HepG2 (cell line): ENCODE results near the gene MROH2A. TPM values are rescaled to one million over a fixed set of nuclear protein-coding genes. Genes with fewer than 3 reads are reported as not detected.
A peak's percentile ranks its signal among the peaks of the same experiment; 100 is the strongest.
"Not testable (repeated sequence)": the region's sequence is repeated elsewhere in the genome, so short reads cannot be mapped to it uniquely, and the experiment has no call there.

Experiments
- ETV5 ChIP-seq: IDR thresholded peaks from 2 replicates; pipeline ENCODE4 v1.6.1; 2018; ENCODE audit warnings: missing biosample characterization, missing genetic modification reagents, inconsistent platforms, borderline replicate concordance
- FOXA1 ChIP-seq, 2 experiments: fragments of 450-650 bp in 1 of 2; sonication (generic) in 1 of 2; formaldehyde crosslinking in 1 of 2; IDR thresholded peaks; 2 replicates each; pipeline versions ENCODE4 v1.4.0 to v1.6.1; 2016 to 2020; ENCODE audit warnings: missing genetic modification reagents in 1 of 2
- GABPA ChIP-seq, 2 experiments: IDR thresholded peaks; 2 replicates each; pipeline ENCODE4 v1.6.1; 2011 to 2016; ENCODE audit warnings: low read depth in 2 of 2, low read length in 1 of 2, missing biosample characterization in 1 of 2, missing genetic modification characterization in 1 of 2
- MIER2 ChIP-seq: IDR thresholded peaks from 2 replicates; pipeline ENCODE4 v1.6.1; 2016; ENCODE audit warnings: missing biosample characterization, missing genetic modification reagents
- PITX1 ChIP-seq: sonication (generic); formaldehyde crosslinking; IDR thresholded peaks from 2 replicates; pipeline ENCODE4 v1.5.1; 2020; ENCODE audit warnings: mild to moderate bottlenecking, missing genetic modification reagents
- SP4 ChIP-seq: sonication (generic); formaldehyde crosslinking; IDR thresholded peaks from 2 replicates; pipeline ENCODE4 v1.8.1; 2023; ENCODE audit warnings: mild to moderate bottlenecking, missing genetic modification reagents
- TAF1 ChIP-seq: sonication (generic); formaldehyde crosslinking; IDR thresholded peaks from 2 replicates; pipeline ENCODE4 v1.4.0; 2020; ENCODE audit warnings: missing genetic modification reagents
- ZMYM4 ChIP-seq: sonication (generic); formaldehyde crosslinking; IDR thresholded peaks from 2 replicates; pipeline ENCODE4 v1.8.1; 2023; ENCODE audit warnings: mild to moderate bottlenecking, missing genetic modification reagents
- ZNF24 ChIP-seq: fragments of 450-650 bp; IDR thresholded peaks from 2 replicates; pipeline ENCODE4 v1.6.1; 2017; ENCODE audit warnings: antibody characterized with exemption, mild to moderate bottlenecking
- ZNF292 ChIP-seq: sonication (generic); formaldehyde crosslinking; IDR thresholded peaks from 2 replicates; pipeline ENCODE4 v1.8.1; 2022; ENCODE audit warnings: mild to moderate bottlenecking, low read depth, missing genetic modification reagents, borderline replicate concordance
- ZNF30 ChIP-seq: sonication (generic); formaldehyde crosslinking; IDR thresholded peaks from 2 replicates; pipeline ENCODE4 v1.5.0; 2020; ENCODE audit warnings: mild to moderate bottlenecking, missing genetic modification reagents
- ZNF331 ChIP-seq: sonication (generic); formaldehyde crosslinking; IDR thresholded peaks from 2 replicates; pipeline ENCODE4 v1.4.0; 2020; ENCODE audit warnings: missing genetic modification reagents
- ZNF430 ChIP-seq: sonication (generic); formaldehyde crosslinking; IDR thresholded peaks from 2 replicates; pipeline ENCODE4 v1.9.0; 2021; ENCODE audit warnings: mild to moderate bottlenecking, missing genetic modification reagents
- ZNF607 ChIP-seq: sonication (generic); formaldehyde crosslinking; IDR thresholded peaks from 2 replicates; pipeline ENCODE4 v1.5.1; 2020; ENCODE audit warnings: missing genetic modification reagents, mild to moderate bottlenecking, borderline replicate concordance
- ZNF670 ChIP-seq: sonication (generic); formaldehyde crosslinking; IDR thresholded peaks from 2 replicates; pipeline ENCODE4 v1.8.0; 2022; ENCODE audit warnings: mild to moderate bottlenecking, missing genetic modification reagents, borderline replicate concordance
- ZNF710 ChIP-seq: sonication (generic); formaldehyde crosslinking; IDR thresholded peaks from 2 replicates; pipeline ENCODE4 v1.5.0; 2020; ENCODE audit warnings: mild to moderate bottlenecking, missing genetic modification reagents, borderline replicate concordance
- ZNF772 ChIP-seq: sonication (generic); formaldehyde crosslinking; IDR thresholded peaks from 2 replicates; pipeline ENCODE4 v1.5.0; 2020; ENCODE audit warnings: mild to moderate bottlenecking, missing genetic modification reagents
- ZNF792 ChIP-seq: IDR thresholded peaks from 2 replicates; pipeline ENCODE4 v1.6.1; 2016
- polyA plus RNA-seq, 8 experiments: library from polyadenylated mRNA; depleted of rRNA in 3 of 8; stranded (reverse) in 7 of 8; unstranded in 1 of 8; fragments of >200 nt; fragmentation: Illumina TruSeq in 4 of 8; extraction: Trizol in 4 of 8; gene quantifications; 2 replicates each; pipeline versions ENCODE4 v1.2.1 to v1.2.3, GENCODE V29; 2011 to 2016; ENCODE audit warnings: low read depth in 4 of 8, missing spikeins in 1 of 8, mixed read lengths in 1 of 8; ENCODE audit not compliant: insufficient read depth in 1 of 8
- total RNA-seq, 5 experiments: library from RNA; depleted of rRNA; stranded (reverse); fragments of >200 nt; fragmentation: Illumina TruSeq; extraction: Trizol; gene quantifications; 2 replicates each; pipeline ENCODE4 v1.2.3, GENCODE V29; 2016; ENCODE audit warnings: low read depth in 1 of 5
- TF ChIP-seq, protein P1 (sequence below): sonication (generic); formaldehyde crosslinking; IDR thresholded peaks from 2 replicates; pipeline ENCODE4 v1.4.0; 2020; ENCODE audit warnings: missing genetic modification reagents, borderline replicate concordance
- TF ChIP-seq, protein P2 (sequence below): sonication (generic); formaldehyde crosslinking; IDR thresholded peaks from 2 replicates; pipeline ENCODE4 v1.4.0; 2020; ENCODE audit warnings: missing genetic modification reagents

The MROH2A gene
- total and polyA plus RNA-seq, 2 of the 13 experiments (the other 11 are each of a cell fraction or from before 2014, with no cell fraction given) = 0.03 to 0.04 TPM

DNA sequence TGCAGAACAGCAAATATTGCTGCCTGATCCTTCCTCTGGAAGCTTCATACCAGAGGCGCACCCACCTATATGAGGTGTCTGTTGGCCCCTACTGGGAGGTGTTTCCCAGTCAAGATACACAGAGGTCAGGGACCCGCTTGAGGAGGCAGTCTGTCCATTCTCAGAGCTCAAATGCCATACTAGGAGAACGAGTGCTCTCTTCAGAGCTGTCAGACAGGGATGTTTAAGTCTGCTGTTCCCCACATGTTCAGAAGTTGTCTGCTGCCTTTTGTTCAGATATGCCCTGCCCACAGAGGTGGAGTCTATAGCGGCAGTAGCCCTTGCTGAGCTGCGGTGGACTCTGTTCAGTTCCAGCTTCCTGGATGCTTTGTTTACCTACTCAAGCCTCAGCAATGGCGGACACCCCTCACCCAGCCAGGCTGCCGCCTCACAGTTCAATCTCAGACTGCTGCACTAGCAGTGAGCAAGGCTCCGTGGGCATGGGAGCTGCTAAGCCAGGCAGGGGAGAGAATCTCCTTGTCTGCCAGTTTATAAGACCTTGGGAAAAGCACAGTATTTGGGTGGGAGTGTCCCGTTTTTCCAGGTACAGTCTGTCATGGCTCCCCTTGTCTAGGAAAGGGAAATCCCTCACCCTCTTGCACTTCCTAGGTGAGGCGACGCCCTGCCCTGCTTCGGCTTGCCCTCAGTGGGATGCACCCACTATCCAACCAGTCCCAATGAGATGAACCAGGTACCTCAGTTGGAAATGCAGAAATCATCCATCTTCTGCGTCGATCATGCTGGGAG, 41.1 kb upstream of the MROH2A start (continued):
- TF ChIP-seq GABPA (IDR thresholded peaks at IDR 0.05; ENCODE audit: low read depth, low read length) = not testable (repeated sequence)
- peak; percentile 42; the same call in 1 of the 2 replicates for TF ChIP-seq GABPA (CRISPR knock-in tag; IDR thresholded peaks at IDR 0.05; ENCODE audit: low read depth)
- peak; percentile 14 for TF ChIP-seq ZNF792 (CRISPR knock-in tag)
- TF ChIP-seq, protein P1, sequence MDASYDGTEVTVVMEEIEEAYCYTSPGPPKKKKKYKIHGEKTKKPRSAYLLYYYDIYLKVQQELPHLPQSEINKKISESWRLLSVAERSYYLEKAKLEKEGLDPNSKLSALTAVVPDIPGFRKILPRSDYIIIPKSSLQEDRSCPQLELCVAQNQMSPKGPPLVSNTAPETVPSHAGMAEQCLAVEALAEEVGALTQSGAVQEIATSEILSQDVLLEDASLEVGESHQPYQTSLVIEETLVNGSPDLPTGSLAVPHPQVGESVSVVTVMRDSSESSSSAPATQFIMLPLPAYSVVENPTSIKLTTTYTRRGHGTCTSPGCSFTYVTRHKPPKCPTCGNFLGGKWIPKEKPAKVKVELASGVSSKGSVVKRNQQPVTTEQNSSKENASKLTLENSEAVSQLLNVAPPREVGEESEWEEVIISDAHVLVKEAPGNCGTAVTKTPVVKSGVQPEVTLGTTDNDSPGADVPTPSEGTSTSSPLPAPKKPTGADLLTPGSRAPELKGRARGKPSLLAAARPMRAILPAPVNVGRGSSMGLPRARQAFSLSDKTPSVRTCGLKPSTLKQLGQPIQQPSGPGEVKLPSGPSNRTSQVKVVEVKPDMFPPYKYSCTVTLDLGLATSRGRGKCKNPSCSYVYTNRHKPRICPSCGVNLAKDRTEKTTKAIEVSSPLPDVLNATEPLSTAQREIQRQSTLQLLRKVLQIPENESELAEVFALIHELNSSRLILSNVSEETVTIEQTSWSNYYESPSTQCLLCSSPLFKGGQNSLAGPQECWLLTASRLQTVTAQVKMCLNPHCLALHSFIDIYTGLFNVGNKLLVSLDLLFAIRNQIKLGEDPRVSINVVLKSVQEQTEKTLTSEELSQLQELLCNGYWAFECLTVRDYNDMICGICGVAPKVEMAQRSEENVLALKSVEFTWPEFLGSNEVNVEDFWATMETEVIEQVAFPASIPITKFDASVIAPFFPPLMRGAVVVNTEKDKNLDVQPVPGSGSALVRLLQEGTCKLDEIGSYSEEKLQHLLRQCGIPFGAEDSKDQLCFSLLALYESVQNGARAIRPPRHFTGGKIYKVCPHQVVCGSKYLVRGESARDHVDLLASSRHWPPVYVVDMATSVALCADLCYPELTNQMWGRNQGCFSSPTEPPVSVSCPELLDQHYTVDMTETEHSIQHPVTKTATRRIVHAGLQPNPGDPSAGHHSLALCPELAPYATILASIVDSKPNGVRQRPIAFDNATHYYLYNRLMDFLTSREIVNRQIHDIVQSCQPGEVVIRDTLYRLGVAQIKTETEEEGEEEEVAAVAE = peak; percentile 11; the same call in 1 of the 2 replicates
- TF ChIP-seq ZMYM4 (CRISPR knock-in tag) = peak; percentile 92
- TF ChIP-seq FOXA1 (IDR thresholded peaks at IDR 0.05) = peak; percentile 45; the same call in 1 of the 2 replicates
- TF ChIP-seq FOXA1 (CRISPR knock-in tag; IDR thresholded peaks at IDR 0.05) = peak; percentile 95
- peak; percentile 62 for TF ChIP-seq TAF1 (CRISPR knock-in tag)
- TF ChIP-seq, protein P2, sequence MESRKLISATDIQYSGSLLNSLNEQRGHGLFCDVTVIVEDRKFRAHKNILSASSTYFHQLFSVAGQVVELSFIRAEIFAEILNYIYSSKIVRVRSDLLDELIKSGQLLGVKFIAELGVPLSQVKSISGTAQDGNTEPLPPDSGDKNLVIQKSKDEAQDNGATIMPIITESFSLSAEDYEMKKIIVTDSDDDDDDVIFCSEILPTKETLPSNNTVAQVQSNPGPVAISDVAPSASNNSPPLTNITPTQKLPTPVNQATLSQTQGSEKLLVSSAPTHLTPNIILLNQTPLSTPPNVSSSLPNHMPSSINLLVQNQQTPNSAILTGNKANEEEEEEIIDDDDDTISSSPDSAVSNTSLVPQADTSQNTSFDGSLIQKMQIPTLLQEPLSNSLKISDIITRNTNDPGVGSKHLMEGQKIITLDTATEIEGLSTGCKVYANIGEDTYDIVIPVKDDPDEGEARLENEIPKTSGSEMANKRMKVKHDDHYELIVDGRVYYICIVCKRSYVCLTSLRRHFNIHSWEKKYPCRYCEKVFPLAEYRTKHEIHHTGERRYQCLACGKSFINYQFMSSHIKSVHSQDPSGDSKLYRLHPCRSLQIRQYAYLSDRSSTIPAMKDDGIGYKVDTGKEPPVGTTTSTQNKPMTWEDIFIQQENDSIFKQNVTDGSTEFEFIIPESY (CRISPR knock-in tag) = 0 out of 2 replicates have a peak, but pooled peaks have one; percentile 10
- peak; percentile 85; the same call in 1 of the 2 replicates for TF ChIP-seq ZNF30
- peak; percentile 40; the same call in 1 of the 2 replicates for TF ChIP-seq ZNF331 (CRISPR knock-in tag)
- TF ChIP-seq ZNF772 (CRISPR knock-in tag) = peak; percentile 52; the same call in 1 of the 2 replicates
- TF ChIP-seq PITX1 = peak; percentile 71
- peak; percentile 44; the same call in 1 of the 2 replicates for TF ChIP-seq ZNF430 (CRISPR knock-in tag)
- TF ChIP-seq ETV5 (CRISPR knock-in tag) = peak; percentile 54; the same call in 1 of the 2 replicates
- 0 out of 2 replicates have a peak, but pooled peaks have one; percentile 12 for TF ChIP-seq ZNF710
- TF ChIP-seq ZNF670 = peak; percentile 76; the same call in 1 of the 2 replicates
- peak; percentile 60; the same call in 1 of the 2 replicates for TF ChIP-seq ZNF607
- 0 out of 2 replicates have a peak, but pooled peaks have one; percentile 42 for TF ChIP-seq ZNF24
- peak; percentile 55; the same call in 1 of the 2 replicates for TF ChIP-seq SP4 (CRISPR knock-in tag)
- TF ChIP-seq ZNF292 (CRISPR knock-in tag) = peak; percentile 94; the same call in 1 of the 2 replicates
- TF ChIP-seq MIER2 (CRISPR knock-in tag) = 0 out of 2 replicates have a peak, but pooled peaks have one; percentile 29
